ENCODE measurements around the gene PSMB4. TPM values are rescaled to one million over a fixed set of nuclear protein-coding genes. Genes with fewer than 3 reads are reported as not detected.
"Not testable (repeated sequence)": the region's sequence is repeated elsewhere in the genome, so short reads cannot be mapped to it uniquely, and the experiment has no call there.

The PSMB4 gene
- total RNA-seq, 1 donor from 2014 or later = 369 TPM

DNA sequence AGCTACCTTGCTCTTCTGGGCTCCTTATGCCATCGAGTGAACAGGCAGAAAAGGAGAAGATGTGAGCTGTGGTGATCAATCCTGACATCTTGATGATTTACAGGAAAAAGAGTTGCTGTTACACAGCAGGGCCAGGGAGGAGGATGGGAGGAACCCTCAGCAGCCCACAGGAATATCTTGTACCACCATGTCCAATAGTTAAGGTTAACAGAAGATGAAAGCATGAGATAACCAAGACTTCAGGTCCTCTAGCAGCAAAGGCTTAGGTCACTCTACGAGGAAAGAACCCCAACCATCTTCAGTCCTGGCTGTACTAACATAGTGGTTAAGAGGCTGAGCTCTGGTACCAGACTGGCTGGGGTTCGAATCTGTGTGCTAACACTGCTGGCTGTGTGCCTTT is 14.8 kb upstream of the PSMB4 start:
- no peak for FAIRE-seq
- DNase-seq (ENCODE audit: low spot score in 2 of 2) = no peak

DNA sequence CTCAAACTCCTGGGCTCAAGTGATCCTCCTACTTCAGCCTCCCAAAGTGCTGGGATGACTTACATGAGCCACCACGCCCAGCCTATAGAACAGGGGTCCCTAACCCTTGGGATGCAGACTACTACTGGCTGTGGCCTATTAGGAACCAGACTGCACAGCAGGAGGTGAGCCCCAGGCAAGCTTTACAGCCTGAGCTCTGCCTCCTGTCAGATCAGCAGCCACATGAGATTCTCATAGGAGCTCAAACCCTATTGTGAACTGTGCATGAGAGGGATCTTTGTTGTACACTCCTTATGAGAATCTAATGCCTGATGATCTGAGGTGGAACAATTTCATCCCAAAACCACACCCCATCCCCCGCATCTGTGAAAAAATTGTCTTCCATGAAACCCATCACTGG is 13.4 kb upstream of the PSMB4 start:
- FAIRE-seq (no peak), DNase-seq (ENCODE audit: low spot score in 2 of 2) (no peak)

DNA sequence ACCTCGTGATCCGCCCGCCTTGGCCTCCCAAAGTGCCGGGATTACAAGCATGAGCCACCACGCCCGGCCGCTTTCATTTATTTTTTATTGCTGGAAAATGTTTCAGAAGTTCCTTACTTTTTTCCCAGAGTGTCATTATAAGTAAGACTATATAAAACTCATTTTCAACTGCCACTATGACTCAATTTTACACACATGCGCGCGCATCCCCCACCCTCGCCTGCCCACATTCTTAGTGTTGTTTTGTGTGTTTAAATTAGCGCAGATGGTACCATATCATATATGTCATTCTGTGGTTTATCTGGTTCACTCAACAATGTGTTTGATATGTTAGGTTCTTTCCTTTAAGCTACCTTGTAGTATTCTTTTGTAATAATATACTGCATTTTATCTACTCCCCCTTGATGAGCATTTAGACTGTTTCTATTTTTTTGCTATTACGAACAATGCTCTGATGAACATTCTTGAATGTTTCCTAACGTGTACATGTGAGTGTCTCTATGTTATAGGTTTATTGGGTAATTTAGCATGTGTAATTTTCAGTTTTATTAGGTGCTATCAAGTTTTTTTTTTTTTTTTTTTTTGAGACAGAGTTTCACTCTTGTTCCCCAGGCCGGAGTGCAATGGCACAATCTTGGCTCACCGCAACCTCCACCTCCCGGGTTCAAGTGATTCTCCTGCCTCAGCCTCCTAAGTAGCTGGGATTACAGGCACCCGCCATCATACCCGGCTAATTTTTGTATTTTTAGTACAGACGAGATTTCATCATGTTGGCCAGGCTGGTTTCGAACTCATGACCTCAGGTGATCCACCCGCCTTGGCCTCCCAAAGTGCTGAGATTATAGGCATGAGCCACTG is 8.9 kb upstream of the PSMB4 start:
- FAIRE-seq; DNase-seq (ENCODE audit: low spot score in 2 of 2): not testable (repeated sequence)

DNA sequence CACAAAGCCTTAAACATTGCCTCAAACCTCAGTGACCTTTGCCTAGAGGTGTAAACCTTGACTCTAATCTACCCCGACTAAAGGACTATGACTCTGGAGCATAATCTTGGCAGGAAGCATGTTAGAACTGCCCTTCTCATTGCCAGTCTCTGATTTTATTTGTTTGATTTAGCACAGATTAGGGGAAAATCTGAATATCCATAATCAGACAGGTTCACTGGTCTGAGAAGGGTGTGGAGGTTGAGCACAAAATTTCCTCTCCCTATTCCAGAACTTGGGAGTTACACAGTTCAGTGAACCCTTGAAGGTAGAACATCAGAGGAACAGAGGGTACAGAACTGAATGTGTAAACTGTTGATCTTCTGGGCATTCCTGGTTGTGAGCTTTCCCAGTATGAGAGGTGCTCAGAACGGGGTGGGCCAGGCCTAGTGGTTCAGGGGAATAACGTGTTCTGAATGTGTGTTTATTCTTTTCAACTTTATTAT is 8.3 kb upstream of the PSMB4 start:
- FAIRE-seq = no peak
- DNase-seq (ENCODE audit: low spot score in 2 of 2) = no peak

DNA sequence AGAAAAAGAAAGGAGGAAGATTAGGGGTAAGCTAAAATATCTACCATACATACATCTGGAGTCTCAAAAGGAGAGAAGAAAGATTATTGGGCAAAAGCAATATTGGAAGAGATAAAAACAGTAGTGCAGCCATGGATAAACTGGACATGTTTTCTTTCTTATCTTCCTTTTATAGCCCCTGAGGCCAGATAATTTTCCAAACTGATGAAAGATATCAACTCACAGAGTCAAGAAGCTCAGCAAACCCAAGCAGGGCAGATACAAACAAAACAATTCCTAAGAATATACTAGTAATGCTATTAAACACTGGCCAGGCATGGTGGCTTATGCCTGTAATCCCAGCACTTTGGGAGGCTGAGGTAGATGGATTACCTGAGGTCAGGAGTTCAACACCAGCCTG is 5.8 kb upstream of the PSMB4 start:
- FAIRE-seq (no peak), DNase-seq (ENCODE audit: low spot score in 2 of 2) (no peak)

DNA sequence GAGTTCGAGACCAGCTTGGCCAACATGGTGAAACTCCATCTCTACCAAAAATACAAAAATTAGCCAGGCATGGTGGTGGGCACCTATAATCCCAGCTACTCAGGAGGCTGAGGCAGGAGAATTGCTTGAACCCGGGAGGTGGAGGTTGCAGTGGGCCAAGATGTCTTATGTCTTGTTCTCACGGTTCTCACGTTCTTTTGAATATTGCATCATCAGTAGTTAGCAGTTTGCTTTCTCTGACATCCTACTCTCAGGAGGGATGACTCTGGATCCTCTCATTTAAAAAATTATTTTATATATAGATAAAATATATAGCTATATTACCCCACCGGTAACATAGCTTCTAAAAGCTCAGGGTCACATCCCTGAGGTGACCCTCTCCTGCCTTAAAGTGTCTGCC is 3.1 kb upstream of the PSMB4 start:
- FAIRE-seq; DNase-seq (ENCODE audit: low spot score in 2 of 2): not testable (repeated sequence)

DNA sequence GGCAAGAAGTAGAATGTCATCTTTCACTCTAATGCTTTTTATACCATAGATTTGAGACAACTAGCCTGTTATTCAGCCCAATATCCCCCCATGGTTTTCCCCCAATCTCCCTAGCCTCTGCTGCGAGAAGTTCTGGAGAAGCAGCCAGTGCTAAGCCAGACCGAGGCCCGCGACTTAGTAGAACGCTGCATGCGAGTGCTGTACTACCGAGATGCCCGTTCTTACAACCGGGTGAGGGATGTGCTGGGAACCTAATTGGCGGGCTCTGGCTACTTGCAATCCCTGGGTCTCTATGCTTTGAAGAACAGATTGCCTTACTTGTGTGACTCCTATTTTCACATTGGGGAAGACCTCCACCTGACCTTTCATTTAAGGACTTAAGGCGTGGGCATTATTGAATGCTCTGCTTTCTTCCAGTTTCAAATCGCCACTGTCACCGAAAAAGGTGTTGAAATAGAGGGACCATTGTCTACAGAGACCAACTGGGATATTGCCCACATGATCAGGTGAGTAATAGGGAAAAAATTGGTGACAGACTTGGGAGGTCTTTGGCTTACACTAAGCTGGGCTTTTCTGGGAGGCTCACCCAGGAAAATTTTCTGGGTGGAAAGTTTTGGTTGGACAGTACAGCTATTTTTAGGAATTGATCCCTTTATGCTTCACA is 1.9 kb downstream of the PSMB4 start:
- no peak for DNase-seq (ENCODE audit: low spot score in 2 of 2)

DNA sequence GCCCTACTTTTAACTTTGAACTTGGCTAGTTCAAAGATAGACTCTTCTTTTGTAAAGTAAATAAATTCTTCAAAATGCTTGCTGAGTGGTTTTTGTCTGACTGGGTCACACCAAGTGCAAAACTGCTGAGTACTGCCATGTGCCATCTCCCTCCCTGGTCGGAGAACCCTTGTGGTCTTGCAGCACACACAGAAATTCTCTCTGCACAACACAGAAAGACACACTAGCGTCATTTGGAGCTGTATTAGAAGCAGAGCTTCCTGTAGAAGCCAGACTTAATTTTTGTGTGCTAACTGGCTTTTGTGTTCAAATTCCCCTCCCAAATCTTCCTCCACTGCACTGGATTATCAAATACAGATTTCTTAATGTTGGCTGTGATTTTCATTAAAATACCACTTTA is 2.5 kb downstream of the PSMB4 start:
- FAIRE-seq (no peak), DNase-seq (ENCODE audit: low spot score in 2 of 2) (no peak)

More for the DNA sequence above, 1.9 kb downstream of the PSMB4 start:
- FAIRE-seq = no peak

DNA sequence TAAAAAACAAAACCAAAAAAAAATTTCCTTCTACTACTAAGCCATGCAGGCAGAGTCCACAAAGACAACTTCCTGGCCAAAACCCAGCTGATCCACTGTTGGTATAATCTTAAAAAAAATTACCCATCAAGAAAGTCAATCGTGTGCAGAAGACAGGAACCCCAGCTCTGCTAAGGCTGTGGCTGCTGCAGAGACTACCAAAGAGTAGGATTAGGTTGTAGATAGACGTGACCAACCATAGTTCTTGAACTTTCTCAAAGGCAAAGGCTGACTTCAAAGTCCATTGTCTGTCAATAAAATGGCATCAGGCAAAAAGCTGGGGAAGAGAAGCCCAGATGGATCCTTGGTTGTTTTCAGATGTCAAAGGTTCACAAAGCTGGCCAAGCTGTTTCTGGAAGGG is 3.4 kb downstream of the PSMB4 start:
- no peak for FAIRE-seq
- no peak for DNase-seq (ENCODE audit: low spot score in 2 of 2)

DNA sequence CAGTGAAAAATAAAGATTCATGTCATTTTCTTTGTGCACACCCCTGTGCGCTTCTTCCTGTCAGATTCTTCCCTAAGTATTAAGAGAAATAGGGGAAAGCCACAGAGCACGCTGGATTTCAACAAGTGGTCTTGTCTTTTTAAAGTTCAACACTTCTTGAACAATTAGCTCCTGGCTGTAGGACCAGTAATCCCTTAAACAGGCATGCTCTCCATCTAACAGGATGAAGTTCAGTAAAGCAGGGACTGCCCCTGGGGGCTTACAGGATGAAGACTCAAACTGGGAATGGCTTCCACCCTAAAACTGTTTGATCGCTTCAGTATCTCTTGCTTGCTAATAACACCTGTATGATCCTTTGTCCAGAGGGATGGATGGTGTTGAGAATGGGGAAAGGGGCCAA is 4.2 kb downstream of the PSMB4 start:
- FAIRE-seq (no peak), DNase-seq (ENCODE audit: low spot score in 2 of 2) (no peak)

DNA sequence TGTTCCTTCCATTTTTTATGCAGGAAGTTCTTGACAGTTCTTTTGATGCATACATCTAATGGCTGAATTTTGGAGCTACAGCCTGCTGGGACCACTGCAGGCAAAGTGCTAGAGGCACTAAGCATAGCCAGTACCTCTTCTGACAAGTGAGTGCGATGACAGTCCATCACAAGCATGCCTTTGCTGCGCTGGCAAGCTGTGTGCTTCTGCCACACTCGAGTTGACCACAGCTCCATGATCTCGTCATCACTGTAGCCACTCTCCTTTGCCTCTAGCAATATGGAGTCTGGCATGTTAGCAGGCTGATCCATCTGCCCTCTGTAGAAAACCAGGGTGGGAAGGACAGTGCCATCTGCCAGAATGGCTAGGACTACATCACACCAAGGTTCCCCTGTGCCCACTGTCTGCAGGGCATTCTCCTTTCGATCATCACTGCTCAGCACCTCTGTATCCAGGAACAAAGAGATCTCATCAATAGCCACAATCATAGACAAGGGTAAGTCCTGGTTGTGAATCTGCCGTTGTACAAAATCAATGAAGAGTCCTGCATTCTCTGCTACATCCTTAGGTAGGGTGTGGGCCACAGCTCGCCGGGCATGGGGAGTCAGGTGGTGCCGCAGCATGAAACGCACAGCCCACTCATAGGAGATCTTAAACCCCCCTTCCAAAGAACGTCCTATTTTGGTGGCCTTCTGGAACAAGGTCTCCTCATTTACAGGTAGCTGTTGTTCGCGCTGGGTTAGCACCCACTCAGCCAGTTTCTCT is 6.0 kb downstream of the PSMB4 start:
- FAIRE-seq (no peak), DNase-seq (ENCODE audit: low spot score in 2 of 2) (no peak)

DNA sequence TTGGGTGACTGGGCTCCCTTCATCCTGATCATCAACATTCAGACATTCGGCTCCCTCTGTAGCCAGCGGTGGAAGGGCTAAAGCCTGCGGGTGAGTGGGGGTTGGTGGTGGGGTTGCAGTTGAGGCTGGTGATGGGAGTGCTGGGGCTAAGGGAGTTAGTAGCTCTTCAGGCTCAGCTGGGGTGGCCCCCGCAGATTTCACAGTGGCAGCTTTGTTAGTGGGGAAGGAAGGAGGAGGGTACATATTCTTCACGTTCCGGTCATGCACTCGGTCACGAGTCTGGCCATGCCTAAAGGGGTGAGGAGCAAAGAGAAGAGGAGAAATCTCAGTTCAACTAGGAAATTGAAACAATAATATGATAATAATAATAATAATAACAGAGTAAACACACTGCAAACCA is 6.8 kb downstream of the PSMB4 start:
- FAIRE-seq = no peak
- DNase-seq (ENCODE audit: low spot score in 2 of 2) = no peak

DNA sequence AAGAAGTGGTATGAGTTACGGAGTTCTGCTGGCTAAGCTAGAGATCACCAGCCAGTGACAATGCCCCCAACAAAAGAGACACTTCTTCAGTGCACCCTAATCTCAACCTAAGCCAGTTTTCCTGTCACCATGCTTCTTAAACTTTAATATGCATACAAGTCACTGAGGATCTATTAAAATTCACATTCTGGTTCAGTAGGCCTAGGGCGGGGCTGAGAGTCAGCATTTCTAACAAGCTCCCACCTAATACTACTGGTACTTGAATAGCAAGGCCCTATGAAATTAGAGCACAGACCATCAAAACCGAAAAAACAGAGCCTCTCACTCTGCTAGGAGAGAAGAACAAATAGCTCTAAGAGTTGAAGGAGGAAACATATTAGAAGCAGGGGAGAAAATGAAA is 7.9 kb downstream of the PSMB4 start:
- DNase-seq (ENCODE audit: low spot score in 2 of 2) (no peak), FAIRE-seq (no peak)

DNA sequence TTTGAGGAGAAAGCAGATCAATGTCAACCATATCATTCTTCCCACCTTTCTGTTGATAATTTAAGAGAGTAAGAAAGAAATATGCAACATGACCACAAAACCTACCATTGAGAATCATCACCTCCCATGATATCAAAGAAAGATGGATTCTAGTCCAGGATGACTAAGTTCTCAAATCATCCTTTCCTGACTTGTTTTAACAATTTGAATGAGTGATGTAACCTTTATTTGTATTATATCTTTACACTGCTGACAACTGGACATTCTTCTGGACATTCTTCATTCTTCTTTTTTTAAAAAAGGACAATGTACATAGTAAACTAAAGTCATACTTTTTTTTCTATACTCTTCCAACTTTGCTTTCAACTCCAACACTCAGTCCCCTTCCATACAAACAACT is 9.5 kb downstream of the PSMB4 start:
- FAIRE-seq = no peak
- no peak for DNase-seq (ENCODE audit: low spot score in 2 of 2)

DNA sequence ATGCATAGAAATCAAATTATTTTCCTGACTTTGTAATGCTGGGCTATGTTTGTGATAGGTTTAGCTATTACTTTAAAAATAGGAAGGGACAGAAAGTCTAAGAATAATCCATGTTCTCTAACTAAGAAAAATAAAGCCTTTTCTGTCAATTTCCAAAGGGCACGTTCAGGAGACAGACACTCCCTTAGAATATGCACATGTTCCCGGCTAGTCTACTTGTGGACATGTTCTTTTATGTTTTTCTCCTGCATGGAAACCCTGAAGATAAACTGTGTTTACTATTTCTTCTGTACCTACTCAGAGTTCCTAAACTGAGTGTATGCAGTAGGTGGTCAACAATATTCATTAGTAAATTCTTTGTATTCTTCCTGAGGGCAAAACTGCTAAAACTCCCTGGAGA is 12.5 kb downstream of the PSMB4 start:
- FAIRE-seq (no peak), DNase-seq (ENCODE audit: low spot score in 2 of 2) (no peak)

DNA sequence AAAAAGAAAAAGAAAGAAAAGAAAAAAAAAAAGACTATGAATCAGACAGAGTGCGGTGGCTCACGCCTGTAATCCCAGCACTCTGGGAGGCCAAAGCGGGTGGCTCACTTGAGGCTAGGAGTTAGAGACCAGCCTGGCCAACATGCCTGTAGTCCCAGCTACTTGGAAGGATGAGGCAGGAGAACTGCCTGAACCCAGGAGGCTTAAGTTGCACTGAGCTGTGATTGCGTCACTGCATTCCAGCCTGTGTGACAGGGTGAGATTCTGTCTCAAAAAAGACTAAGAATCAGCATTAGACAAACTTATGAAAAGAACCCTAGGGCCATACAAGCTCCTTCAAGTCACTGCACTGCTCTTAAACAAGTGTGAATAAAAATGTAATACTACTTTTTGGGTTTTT is 16.9 kb downstream of the PSMB4 start:
- no peak for FAIRE-seq
- DNase-seq (ENCODE audit: low spot score in 2 of 2) = no peak

DNA sequence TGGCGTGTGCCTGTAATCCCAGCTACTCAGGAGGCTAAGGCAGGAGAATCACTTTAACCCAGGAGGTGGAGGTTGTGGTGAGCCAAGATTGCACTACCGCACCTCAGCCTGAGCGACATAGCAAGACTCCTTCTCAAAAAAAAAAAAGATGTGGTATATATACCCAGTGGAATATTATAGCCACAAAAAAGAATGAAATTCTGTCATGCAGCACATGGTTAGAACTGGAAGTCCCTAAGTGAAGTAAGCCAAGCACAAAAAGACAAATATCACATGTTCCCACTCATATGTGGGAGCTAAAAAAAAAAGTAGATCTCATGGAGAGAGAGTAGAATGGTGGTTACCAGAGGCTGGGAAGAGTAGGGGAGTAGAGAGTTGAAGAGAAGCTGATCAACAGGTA is 18.7 kb downstream of the PSMB4 start:
- FAIRE-seq (no peak), DNase-seq (ENCODE audit: low spot score in 2 of 2) (no peak)

DNA sequence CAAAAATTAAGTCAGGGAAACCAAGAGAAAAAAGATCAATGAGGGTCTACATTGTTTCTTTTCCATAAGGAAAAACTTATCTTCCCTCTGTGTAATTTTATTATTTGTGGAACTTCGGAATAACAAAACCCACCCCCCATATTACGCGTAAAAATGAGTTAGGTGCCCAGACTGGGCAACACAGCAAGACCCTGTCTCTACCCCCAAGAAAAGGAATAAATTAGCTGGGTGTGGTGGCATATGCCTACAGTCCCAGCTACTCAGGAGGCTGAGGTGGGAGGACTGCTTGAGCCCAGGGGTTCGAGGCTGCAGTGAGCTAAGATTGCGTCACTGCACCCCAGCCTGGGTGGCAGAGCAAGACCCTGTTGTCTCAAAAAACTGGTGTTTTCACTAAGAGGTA is 20.4 kb downstream of the PSMB4 start:
- no peak for FAIRE-seq
- no peak for DNase-seq (ENCODE audit: low spot score in 2 of 2)

DNA sequence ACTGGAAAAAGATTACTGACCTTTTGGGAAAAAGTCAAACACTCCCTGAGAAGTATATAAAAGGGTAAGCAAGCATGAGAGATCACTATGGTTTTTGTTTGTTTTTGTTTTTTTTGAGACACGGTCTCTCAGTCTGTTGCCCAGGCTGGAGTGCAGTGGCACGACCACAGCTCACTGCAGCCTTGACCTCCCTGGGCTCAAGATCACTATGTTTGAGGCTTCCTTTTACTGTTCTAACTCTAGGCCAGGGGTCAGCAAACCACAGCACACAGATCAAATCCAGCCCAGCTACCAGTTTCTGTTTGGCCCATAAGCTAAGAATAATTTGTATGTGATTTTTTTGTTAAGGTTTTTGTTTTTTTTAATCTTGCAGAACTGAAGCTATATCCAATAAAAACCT is 25.7 kb downstream of the PSMB4 start:
- FAIRE-seq (no peak), DNase-seq (ENCODE audit: low spot score in 2 of 2) (no peak)

DNA sequence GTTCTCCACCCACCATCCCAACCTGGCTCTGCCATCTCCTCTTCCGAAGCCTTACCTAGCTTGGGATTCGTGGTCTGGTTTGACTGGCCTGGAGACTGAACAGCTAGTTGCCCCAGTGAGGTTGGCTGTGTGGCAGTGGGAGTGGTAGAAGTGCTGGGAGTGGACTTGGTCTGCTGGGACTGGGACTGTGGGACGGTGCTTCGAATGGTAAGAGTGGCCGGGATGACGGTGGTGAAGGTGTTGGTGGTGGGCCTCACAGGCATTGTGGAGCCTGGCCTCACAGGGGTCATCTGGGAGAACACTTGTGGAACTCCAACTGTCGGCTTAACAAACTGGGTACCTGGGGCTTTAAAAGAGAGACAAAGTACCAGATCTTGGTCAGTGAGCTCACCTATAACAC is 28.7 kb downstream of the PSMB4 start:
- FAIRE-seq (no peak), DNase-seq (ENCODE audit: low spot score in 2 of 2) (no peak)

DNA sequence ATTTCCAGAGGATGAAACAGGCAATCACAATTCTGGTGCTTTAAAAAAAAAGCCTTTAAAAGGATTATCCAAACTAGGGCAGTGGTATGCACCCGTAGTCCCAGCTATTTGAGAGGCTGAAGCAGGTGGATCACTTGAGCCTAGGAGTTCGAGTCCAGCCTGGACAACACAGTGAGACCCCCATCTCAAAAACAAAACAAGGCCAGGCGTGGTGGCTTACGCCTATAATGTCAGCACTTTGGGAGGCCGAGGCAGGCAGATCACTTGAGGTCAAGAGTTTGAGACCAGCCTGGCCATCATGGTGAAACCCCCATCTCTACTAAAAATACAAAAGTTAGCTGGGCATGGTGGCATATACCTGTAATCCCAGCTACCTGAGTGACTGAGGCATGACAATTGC is 34.5 kb downstream of the PSMB4 start:
- DNase-seq (ENCODE audit: low spot score in 2 of 2); FAIRE-seq: not testable (repeated sequence)

All from frontal cortex (tissue), 4 donors.